Parathyroid adenoma (tissue), 2 donors: Measurements from ENCODE around the gene SLC39A5.
A peak's percentile ranks its signal among the peaks of the same experiment; 100 is the strongest.
"Not testable (repeated sequence)": the region's sequence is repeated elsewhere in the genome, so short reads cannot be mapped to it uniquely, and the experiment has no call there.

ENCODE experiments used
- H2AFZ ChIP-seq: fragments of 300-600 bp; sonication (generic); one replicate; pipeline ENCODE4 v1.7.0; 2017; ENCODE audit warnings: antibody characterized with exemption, mild to moderate bottlenecking
- H3K27ac ChIP-seq: fragments of 300-600 bp; sonication (generic); one replicate; pipeline ENCODE4 v1.7.0; 2017
- H3K27me3 ChIP-seq: fragments of 300-600 bp; sonication (generic); one replicate; pipeline ENCODE4 v1.7.0; 2017; ENCODE audit warnings: low read length; ENCODE audit not compliant: control insufficient read depth, insufficient read depth
- H3K36me3 ChIP-seq: fragments of 300-600 bp; sonication (generic); one replicate; pipeline ENCODE4 v1.7.0; 2017; ENCODE audit warnings: low read length; ENCODE audit not compliant: control insufficient read depth, insufficient read depth
- H3K4me1 ChIP-seq: fragments of 300-600 bp; sonication (generic); one replicate; pipeline ENCODE4 v1.7.0; 2017; ENCODE audit warnings: control low read depth
- H3K4me2 ChIP-seq: fragments of 300-600 bp; sonication (generic); one replicate; pipeline ENCODE4 v1.7.0; 2017; ENCODE audit warnings: low read length
- H3K4me3 ChIP-seq: fragments of 300-600 bp; sonication (generic); one replicate; pipeline ENCODE4 v1.7.0; 2017; ENCODE audit warnings: low read depth, low read length
- H3K79me2 ChIP-seq: fragments of 300-600 bp; sonication (generic); one replicate; pipeline ENCODE4 v1.7.0; 2017; ENCODE audit warnings: control low read depth
- H3K9ac ChIP-seq: fragments of 300-600 bp; sonication (generic); one replicate; pipeline ENCODE4 v1.7.0; 2017; ENCODE audit warnings: mild to moderate bottlenecking
- H3K9me3 ChIP-seq: fragments of 300-600 bp; sonication (generic); one replicate; pipeline ENCODE4 v1.7.0; 2017; ENCODE audit warnings: low read length; ENCODE audit not compliant: control insufficient read depth
- TF ChIP-seq, protein P1 (sequence below): fragments of 300-600 bp; sonication (generic); IDR thresholded peaks from one replicate; pipeline ENCODE4 v1.7.0; 2017; ENCODE audit warnings: antibody characterized with exemption, mild to moderate bottlenecking
- donor health status: primary hyperparathyroidism.

The SLC39A5 gene

DNA sequence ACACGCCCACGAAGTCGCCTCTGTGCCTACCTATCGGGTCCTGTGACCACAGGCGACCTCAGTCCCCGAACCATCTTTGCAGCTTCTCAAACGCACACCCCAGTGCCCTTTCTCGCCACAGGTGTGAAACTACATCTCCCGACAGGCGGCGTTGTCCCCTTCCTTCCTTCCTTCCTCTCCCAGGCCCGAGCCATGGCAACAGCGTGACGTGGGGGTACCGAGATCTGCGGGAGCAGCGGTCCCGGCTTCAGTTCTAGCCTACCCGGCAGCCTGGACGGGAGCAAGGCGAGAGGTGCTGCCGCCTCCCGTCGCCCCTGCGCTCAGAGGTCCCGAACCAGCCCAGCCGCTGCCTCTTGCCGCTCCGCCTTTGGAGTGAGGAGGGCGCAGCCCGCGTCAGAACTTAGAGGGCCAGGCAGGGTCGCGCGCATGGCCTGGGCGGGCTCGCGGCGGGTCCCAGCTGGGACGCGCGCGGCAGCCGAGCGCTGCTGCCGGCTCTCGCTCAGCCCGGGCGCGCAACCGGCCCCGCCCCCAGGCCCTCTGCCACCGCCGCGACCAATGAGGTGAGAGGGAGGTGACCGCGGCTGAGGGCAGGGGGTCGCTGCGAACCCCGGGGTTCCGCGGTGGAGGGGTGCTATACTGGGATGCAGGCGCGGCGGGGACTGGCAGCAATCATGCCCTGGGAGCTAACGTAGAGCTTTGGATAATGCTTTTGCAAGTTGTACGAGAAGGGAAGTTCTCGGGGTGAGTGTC, 37.0 kb downstream of the SLC39A5 start, which contains the start of gene COQ10A:
Gene COQ10A, plus strand, starts transcription at position 250 of the 750 bp plus-strand sequence. Its CDS starts 177 bp downstream, at position 427.
- Histone ChIP-seq H3K27me3 (no peaks in the 10 kb centered on the region), H3K4me2 (peak within 1 kb of the TSS; percentile 94), H3K4me3 (peak within 1 kb of the TSS; percentile 78), H2AFZ (peak within 1 kb of the TSS; percentile 99), H3K9me3 (no peaks in the 10 kb centered on the region), H3K27ac (peak within 1 kb of the TSS; percentile 91), H3K4me1 (no peaks in the 10 kb centered on the region), H3K36me3 (no peaks in the 10 kb centered on the region), H3K79me2 (no peaks in the 10 kb centered on the region), H3K9ac (no peak within 1 kb of the TSS)
- TF ChIP-seq, protein P1, sequence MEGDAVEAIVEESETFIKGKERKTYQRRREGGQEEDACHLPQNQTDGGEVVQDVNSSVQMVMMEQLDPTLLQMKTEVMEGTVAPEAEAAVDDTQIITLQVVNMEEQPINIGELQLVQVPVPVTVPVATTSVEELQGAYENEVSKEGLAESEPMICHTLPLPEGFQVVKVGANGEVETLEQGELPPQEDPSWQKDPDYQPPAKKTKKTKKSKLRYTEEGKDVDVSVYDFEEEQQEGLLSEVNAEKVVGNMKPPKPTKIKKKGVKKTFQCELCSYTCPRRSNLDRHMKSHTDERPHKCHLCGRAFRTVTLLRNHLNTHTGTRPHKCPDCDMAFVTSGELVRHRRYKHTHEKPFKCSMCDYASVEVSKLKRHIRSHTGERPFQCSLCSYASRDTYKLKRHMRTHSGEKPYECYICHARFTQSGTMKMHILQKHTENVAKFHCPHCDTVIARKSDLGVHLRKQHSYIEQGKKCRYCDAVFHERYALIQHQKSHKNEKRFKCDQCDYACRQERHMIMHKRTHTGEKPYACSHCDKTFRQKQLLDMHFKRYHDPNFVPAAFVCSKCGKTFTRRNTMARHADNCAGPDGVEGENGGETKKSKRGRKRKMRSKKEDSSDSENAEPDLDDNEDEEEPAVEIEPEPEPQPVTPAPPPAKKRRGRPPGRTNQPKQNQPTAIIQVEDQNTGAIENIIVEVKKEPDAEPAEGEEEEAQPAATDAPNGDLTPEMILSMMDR = peak; percentile 81

DNA sequence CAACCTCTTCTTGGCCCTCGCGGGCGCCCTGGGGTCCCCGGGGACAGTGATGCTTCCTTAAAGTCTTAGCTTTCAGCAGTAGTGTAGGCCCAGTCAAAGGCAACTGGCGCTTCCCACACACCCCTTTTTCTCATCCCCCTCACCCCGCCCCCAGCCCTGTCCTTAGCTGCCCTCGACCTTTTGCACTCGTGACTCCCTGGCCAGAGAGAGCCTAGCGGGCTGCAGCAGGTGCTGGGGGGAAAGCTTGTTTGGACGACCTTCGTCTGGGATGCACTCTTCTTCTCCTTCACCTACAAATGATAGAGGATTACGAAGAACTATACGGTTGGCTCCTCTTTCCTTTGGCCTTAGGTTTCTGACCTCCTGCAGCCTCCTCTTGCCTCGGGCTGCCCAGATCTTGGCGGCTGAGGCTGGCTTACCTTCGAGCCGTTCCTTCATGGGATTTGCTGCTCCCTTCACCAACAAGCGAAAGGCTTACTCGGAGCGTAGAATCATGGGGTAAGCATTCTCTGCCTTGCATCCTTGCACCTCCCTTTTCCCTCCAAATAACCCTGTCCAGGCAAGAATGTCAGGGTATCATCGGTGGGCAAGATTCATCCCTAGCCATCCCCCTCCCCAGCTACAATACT, 37.7 kb downstream of the SLC39A5 start:
- H3K4me3 ChIP-seq = peak overlapping the region; percentile 78
- TF ChIP-seq, protein P1 = no peak
- H3K9me3 ChIP-seq = no peaks in the 10 kb centered on the region
- H3K9ac ChIP-seq = no peak overlapping the region
- H3K79me2 ChIP-seq = no peaks in the 10 kb centered on the region
- H3K4me1 ChIP-seq = no peaks in the 10 kb centered on the region
- H2AFZ ChIP-seq = peak overlapping the region; percentile 99
- peak overlapping the region; percentile 91 for H3K27ac ChIP-seq
- no peaks in the 10 kb centered on the region for H3K27me3 ChIP-seq
- H3K36me3 ChIP-seq = no peaks in the 10 kb centered on the region
- H3K4me2 ChIP-seq = peak overlapping the region; percentile 94

DNA sequence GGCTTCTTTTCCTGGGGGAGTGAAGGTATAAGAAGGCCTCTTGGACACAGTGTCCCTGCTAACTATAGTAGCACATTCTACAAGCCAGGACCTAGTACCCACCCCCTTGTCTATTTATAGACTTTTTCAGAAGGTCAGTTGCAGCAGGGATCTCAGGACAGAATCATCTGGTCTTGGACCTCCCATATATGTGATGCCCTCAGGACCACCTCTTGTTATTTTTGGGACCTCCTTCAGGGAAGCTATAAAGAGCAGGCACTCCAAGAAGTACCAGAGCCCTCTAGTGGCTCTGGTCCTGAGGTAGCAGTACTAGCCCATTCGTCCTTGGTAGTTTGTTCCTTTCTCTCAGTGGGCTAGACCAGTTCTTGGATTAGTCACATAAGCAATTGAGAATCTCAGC, 41.2 kb downstream of the SLC39A5 start:
- no peak overlapping the region for H3K9ac ChIP-seq
- H2AFZ ChIP-seq = no peak overlapping the region
- H3K79me2 ChIP-seq = no peaks in the 10 kb centered on the region
- H3K9me3 ChIP-seq = no peaks in the 10 kb centered on the region
- H3K27ac ChIP-seq = no peak overlapping the region
- H3K36me3 ChIP-seq = no peaks in the 10 kb centered on the region
- no peaks in the 10 kb centered on the region for H3K27me3 ChIP-seq
- no peaks in the 10 kb centered on the region for H3K4me1 ChIP-seq
- H3K4me3 ChIP-seq = no peak overlapping the region
- TF ChIP-seq, protein P1 = peak; percentile 27
- no peak overlapping the region for H3K4me2 ChIP-seq

DNA sequence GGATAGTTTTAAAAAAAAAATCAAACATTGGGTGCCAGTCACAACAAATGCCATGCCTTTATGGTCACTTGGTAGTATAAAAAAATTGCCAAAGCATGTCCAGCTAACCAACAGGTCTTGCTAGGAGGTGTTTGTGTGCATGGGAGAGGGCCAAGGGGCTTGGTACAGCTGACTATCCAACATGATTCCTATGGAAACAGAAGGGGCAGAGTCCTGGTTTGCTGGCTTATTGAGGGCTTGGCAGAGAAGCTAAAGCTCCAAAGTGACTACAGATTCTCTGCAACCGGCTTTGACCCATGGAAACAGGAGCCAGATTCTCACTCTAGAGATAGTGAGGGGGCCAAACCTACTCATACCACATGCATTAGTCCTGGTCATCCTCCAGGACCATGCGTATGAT, 42.6 kb downstream of the SLC39A5 start:
- H3K27me3 ChIP-seq, H3K27ac ChIP-seq, H3K9me3 ChIP-seq, H3K36me3 ChIP-seq, H3K4me2 ChIP-seq, H3K4me1 ChIP-seq, H3K9ac ChIP-seq, H2AFZ ChIP-seq, H3K79me2 ChIP-seq, H3K4me3 ChIP-seq: not testable (repeated sequence)

DNA sequence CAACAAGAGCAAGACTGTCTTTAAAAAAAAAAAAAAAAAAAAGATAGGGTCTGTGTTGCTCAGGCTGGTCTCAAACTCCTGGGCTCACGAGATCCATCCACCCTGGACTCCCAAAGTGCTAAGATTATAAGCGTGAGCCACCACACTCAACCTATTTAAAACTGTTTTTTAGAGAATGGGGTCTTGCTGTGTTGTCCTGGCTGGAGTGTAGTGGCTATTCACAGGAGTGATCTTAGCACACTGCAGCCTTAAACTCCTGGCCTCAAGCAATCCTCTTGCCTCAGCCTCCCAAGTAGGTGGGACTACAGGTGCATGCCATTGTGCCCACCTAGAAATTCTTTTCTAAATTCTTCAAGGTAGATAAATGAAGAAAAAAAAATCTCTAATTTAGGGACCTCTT, 44.4 kb downstream of the SLC39A5 start:
- TF ChIP-seq, protein P1 = no peak
- Histone ChIP-seq H2AFZ (no peak overlapping the region), H3K27ac (no peak overlapping the region), H3K9me3 (no peaks in the 10 kb centered on the region), H3K4me1 (no peaks in the 10 kb centered on the region), H3K9ac (no peak overlapping the region), H3K79me2 (no peaks in the 10 kb centered on the region), H3K4me3 (no peak overlapping the region), H3K36me3 (no peaks in the 10 kb centered on the region), H3K27me3 (no peaks in the 10 kb centered on the region), H3K4me2 (no peak overlapping the region)
